HG02885 (cell line): ENCODE data around the gene VGLL3.
"Not testable (repeated sequence)": the region's sequence is repeated elsewhere in the genome, so short reads cannot be mapped to it uniquely, and the experiment has no call there.

ENCODE experiments used
- ATAC-seq: cut with Tn5 transposase; IDR thresholded peaks from one replicate; pipeline ENCODE4 v1.9.1; 2021; ENCODE audit warnings: mild to moderate bottlenecking; ENCODE audit not compliant: unreplicated experiment, poor library complexity

VGLL3 gene

GRCh38 chr3:86990734-86991481 is at the start of gene VGLL3:
TSS of gene VGLL3 (minus strand) at chr3:86991149. CDS start at chr3:86990743, 406 bp downstream.
- peak; percentile 39 for ATAC-seq

GRCh38 chr3:87037652-87038051 is 46.7 kb upstream of the VGLL3 start:
- ATAC-seq, result no peak

DNA sequence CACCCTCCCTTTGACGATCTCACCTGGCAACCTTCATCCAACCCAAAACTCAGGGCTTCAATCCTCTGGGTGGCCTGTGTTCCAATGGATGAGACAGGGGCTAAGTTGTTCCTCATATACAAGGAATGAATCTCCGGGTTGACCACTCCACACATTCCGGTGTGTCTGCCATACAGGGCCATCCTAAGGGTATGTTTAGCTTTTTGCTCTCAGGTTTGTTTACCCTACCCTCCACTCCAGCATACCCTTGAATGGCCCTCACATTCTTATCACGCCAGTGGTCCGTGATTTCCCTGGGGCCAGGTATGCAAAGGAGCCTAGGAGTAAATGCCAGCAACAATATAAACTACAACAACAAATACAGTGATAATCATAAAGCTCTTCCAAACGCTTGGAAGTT is 45.7 kb upstream of the VGLL3 start:
- no peak for ATAC-seq

- no peak for ATAC-seq
These were observed 44.4 kb upstream of the VGLL3 start for GRCh38 chr3:87035339-87035738.

GRCh38 chr3:87033205-87033604 is 42.3 kb upstream of the VGLL3 start:
- no peak for ATAC-seq

GRCh38 chr3:87025661-87026645 is 35.0 kb upstream of the VGLL3 start:
- no peak for ATAC-seq

- ATAC-seq, result not testable (repeated sequence)
These were observed 26.4 kb upstream of the VGLL3 start for GRCh38 chr3:87017370-87017769.

DNA sequence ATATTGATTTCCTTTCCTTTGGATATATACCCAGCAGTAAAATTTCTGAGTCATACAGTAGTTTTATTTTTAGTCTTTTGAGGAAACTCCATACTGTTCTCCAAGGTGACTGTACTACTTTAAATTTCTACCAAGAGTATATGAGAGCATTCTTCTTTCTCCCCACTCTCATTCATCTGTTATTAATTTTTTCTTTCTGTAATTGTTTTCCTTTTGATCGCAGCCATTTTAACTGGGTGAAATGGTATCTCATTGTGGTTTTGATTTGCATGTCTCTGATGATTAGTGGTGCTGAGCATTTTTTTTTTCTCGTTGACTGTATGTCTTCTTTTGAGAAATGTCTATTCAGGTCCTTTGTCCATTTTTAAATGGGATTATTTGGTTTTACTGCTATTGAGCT is 18.3 kb upstream of the VGLL3 start:
- ATAC-seq, result no peak

GRCh38 chr3:87006844-87007439 is 16.0 kb upstream of the VGLL3 start:
- no peak for ATAC-seq

GRCh38 chr3:87004883-87005282 is 13.9 kb upstream of the VGLL3 start:
- no peak for ATAC-seq

DNA sequence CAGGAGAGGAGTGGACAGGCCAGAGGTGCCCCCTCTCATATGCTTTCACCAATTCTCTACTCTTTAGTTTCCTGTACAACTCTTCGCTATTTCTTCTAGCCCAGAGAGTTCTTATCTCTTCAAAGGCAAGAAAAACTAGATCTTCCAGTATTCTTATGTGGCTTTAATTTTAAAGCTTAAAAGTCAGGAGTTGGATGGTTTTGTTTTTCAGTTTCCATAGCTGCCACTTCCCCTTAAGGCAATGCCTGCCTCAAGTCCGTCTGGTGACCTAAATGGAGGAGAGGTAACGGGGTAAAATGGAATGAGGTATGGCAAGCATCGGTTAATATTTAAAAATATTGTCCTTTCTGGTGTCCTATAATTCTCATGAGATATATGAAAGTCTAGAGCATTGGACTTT is 11.4 kb upstream of the VGLL3 start:
- ATAC-seq, result no peak

DNA sequence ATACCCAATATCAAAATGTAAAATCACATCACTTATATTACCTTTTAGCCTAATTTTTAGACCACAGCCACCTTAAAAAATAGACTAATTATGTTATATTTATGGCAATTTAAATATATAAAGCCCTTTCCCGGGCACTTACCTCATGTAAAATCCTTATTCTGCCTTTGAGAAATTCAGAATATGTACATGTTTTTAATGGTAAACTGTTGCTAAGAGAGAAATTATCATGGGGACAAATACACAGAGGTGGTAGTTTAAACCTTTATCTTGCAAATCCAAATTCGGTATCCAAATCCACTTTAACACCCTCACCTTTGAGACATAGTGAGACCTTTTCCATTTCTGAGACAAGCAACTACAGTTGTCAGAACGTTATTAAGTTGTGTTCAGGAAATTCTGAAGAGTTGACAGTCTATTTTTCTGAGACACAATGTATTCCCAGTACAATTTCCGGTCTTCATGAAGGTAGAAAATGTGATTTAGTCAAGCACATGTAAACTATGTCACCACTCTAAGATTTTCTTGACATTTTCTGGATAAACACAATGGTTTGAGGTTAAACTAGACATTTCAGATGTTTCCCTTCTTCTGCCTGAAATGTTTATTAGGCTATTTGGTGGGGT is 10.6 kb upstream of the VGLL3 start:
- ATAC-seq, result no peak

DNA sequence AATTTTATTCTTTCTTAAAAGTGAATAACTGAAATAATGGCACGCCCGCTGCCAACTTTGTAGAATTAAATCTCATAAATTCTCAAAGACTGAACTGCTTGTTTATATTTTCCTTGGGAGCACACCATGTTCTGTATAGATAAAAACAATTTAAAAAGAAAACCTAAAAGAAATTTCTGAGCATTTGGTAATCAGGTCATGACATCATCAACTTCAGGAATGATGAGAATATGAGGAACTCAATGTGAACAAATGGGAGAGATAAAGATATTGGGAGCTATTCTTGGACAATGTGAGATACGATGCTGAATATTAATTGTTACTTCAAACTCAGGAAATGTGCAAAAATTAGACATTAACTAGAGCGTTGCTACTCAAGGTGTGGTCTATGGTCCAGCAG is 10.0 kb upstream of the VGLL3 start:
- ATAC-seq, result no peak

GRCh38 chr3:86998569-86998968 is 7.6 kb upstream of the VGLL3 start:
- no peak for ATAC-seq

- no peak for ATAC-seq
These were observed 5.5 kb upstream of the VGLL3 start for GRCh38 chr3:86996261-86996955.

DNA sequence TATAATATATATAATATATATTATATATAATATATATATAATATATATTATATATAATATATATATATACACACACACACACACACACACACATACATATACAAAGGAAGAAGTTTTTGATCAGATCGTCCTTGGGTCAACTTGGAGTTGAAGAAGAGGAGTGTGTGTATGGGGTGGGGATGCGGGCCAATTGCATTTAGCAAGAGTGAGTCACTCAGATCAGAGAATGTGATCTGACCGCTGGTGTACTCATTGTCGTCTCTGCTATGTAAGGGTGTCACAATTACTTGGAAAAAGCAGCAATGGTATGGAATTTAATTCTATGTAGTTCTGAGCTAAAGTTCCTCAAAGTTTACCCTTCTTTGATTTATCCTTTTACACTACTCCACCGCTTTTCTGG is 4.6 kb upstream of the VGLL3 start:
- no peak for ATAC-seq

DNA sequence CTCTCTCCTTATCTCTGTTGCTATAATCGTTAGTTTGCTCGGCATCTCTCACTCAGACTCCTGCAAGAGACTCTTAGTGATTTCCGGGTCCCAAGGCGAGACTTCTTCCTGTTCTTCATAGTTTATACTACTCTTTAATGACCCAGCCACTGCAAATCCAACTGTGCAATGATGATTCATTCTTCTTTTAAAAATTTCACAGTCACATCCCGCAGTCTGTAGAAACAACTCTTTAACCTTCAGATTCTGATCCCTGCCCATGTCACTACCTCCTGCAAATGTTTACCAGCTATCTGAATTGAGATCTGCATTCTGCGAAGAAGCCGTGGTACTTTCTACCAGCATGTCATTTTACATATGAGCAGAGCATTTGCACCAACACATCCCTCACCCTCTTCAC is 2.8 kb upstream of the VGLL3 start:
- ATAC-seq, result no peak

DNA sequence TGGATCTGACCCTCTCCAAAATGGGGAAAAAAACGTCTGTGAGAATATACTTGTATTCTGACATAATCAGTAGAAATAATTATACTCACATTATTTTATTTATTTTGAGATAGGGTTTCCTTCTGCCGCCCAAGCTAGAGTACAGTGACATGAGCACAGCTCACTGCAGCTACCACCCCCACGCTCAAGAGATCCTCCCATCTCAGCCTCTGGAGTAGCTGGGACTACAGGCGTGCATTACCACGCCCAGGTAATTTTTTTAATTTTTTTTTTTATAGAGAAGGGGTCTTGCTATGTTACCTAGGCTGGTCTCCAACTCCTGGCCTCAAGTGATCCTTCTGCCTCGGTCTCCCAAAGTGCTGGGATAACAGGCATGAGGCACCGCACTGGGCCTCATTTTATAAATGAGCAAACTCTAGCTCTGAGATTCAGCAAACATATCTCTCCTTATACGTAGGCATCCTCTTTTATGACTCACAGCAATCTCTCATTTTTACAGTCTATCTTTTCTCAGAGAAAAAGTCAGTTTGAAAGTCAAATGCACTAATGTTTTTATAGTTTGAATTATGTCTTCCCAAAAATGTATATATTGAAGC is 989 bp upstream of the VGLL3 start:
- no peak for ATAC-seq

GRCh38 chr3:86991482-86991815 is 500 bp upstream of the VGLL3 start:
- ATAC-seq, result no peak
